ENCODE data around the gene EHBP1.

Gene EHBP1

GRCh38 chr2:62881162-62881795 lies 175.8 kb downstream of the EHBP1 start:
- DNase-seq (ENCODE audit: low read depth, low spot score) = no peak

- DNase-seq (ENCODE audit: low read depth, low spot score) = no peak
Measured at GRCh38 chr2:62883629-62884028, 178.1 kb downstream of the EHBP1 start.

GRCh38 chr2:62884086-62884485 lies 178.6 kb downstream of the EHBP1 start:
- DNase-seq (ENCODE audit: low read depth, low spot score) = no peak

GRCh38 chr2:62884514-62884913 lies 179.0 kb downstream of the EHBP1 start:
- no peak for DNase-seq (ENCODE audit: low read depth, low spot score)

GRCh38 chr2:62894966-62895631 lies 189.6 kb downstream of the EHBP1 start:
- no peak for DNase-seq (ENCODE audit: low read depth, low spot score)

GRCh38 chr2:62895632-62896009 lies 190.1 kb downstream of the EHBP1 start:
- no peak for DNase-seq (ENCODE audit: low read depth, low spot score)

- DNase-seq (ENCODE audit: low read depth, low spot score) = no peak
Measured at GRCh38 chr2:62897187-62897827, 191.8 kb downstream of the EHBP1 start.

- no peak for DNase-seq (ENCODE audit: low read depth, low spot score)
Measured at GRCh38 chr2:62904344-62904743, 198.8 kb downstream of the EHBP1 start.

GRCh38 chr2:62908145-62908544 lies 202.6 kb downstream of the EHBP1 start:
- DNase-seq (ENCODE audit: low read depth, low spot score) = no peak

GRCh38 chr2:62913311-62913710 lies 207.8 kb downstream of the EHBP1 start:
- DNase-seq (ENCODE audit: low read depth, low spot score) = no peak

- DNase-seq (ENCODE audit: low read depth, low spot score) = no peak
Measured at GRCh38 chr2:62919041-62919440, 213.5 kb downstream of the EHBP1 start.

- DNase-seq (ENCODE audit: low read depth, low spot score) = no peak
Measured at GRCh38 chr2:62920070-62920469, 214.6 kb downstream of the EHBP1 start.

GRCh38 chr2:62923242-62923641 lies 217.7 kb downstream of the EHBP1 start:
- no peak for DNase-seq (ENCODE audit: low read depth, low spot score)

GRCh38 chr2:62923881-62924280 lies 218.4 kb downstream of the EHBP1 start:
- DNase-seq (ENCODE audit: low read depth, low spot score) = no peak

GRCh38 chr2:62928015-62928414 lies 222.5 kb downstream of the EHBP1 start:
- no peak for DNase-seq (ENCODE audit: low read depth, low spot score)

- DNase-seq (ENCODE audit: low read depth, low spot score) = no peak
Measured at GRCh38 chr2:62931536-62931935, 226.0 kb downstream of the EHBP1 start.

- no peak for DNase-seq (ENCODE audit: low read depth, low spot score)
Measured at GRCh38 chr2:62933398-62933917, 227.9 kb downstream of the EHBP1 start.

GRCh38 chr2:62934517-62934916 lies 229.0 kb downstream of the EHBP1 start:
- DNase-seq (ENCODE audit: low read depth, low spot score) = peak; percentile 12

GRCh38 chr2:62938126-62938525 lies 232.6 kb downstream of the EHBP1 start:
- no peak for DNase-seq (ENCODE audit: low read depth, low spot score)

- DNase-seq (ENCODE audit: low read depth, low spot score) = no peak
Measured at GRCh38 chr2:62939735-62940491, 234.4 kb downstream of the EHBP1 start.

- DNase-seq (ENCODE audit: low read depth, low spot score) = no peak
Measured at GRCh38 chr2:62940697-62941096, 235.2 kb downstream of the EHBP1 start.

GRCh38 chr2:62941413-62941812 lies 235.9 kb downstream of the EHBP1 start:
- no peak for DNase-seq (ENCODE audit: low read depth, low spot score)

All from smooth muscle cell of the brain vasculature (primary cell).